HG02970 (cell line): ENCODE results near the gene IL1R2.

Experiments
- ATAC-seq: cut with Tn5 transposase; IDR thresholded peaks from one replicate; pipeline ENCODE4 v1.9.1; 2021; ENCODE audit warnings: mild to moderate bottlenecking, moderate library complexity, moderate number of reproducible peaks; ENCODE audit not compliant: unreplicated experiment, low FRiP score

IL1R2 gene, protein sequence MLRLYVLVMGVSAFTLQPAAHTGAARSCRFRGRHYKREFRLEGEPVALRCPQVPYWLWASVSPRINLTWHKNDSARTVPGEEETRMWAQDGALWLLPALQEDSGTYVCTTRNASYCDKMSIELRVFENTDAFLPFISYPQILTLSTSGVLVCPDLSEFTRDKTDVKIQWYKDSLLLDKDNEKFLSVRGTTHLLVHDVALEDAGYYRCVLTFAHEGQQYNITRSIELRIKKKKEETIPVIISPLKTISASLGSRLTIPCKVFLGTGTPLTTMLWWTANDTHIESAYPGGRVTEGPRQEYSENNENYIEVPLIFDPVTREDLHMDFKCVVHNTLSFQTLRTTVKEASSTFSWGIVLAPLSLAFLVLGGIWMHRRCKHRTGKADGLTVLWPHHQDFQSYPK

DNA sequence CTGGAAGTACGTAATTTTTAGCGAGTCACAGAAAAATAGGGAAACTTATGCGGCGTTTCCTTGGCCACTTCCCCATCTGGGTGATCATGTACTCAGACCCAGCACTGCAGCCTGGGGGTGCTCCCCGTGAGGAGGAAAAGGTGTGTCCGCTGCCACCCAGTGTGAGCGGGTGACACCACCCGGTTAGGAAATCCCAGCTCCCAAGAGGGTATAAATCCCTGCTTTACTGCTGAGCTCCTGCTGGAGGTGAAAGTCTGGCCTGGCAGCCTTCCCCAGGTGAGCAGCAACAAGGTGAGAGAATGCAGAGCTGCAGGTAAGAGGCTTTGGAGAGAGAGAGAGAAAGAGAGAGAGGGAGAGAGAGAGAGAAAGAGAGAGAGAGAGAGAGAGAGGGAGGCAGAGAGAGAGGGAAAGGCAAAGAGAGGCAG lies at the start of gene IL1R2:
Gene IL1R2, plus strand, starts transcription at position 240 of the 425 bp plus-strand sequence. CDS start 16,616 bp downstream, outside the sequence.
- ATAC-seq = no peak

DNA sequence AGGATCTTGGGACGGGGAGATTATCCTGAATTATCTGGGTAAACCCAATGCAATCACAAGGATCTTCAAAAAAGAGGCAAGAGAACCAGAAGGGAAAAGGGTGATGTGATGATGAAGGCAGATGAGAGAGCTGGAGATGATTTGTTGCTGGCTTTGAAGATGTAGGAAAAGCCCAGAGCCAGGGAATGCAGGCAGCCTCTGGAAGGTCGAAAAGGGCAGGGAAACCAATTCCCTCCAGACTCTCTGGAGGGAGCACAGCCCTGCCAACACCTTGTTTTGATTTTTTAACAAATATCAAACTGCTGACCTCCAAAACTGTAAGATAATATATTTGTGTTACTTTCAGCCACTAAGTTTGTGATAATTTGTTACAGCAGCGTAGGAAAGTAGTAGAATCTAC lies 48.9 kb upstream of the IL1R2 start:
- no peak for ATAC-seq

DNA sequence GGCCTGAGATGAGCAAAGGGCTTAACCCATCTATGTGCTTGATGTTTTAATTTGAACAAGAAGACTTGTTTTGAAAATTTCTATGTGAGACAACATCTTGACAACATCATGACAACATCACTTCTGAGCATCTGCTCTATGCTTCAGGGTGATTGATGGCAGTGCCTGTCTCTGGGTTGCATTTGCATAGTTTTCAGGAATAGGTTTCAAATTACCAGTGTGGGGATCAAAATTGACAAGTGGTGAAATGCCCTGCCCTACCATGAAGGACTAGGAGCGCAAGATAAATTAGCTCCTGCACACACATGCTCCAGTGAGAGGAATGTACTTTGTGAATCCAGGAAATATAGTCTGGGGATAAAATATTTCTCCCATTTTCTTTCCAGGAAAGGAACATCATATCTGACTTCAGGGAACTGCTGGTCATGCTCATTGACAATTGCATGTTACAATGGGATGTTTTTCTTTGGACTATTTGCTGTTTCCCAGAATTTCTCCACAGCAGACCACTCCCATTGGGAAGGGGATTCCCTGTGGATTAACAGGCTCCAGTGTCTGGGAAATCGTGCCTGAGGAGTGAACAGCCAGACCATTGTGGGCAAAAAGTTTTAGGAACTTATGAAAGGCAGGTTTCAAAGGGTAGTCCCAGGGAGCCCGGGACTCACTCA lies 45.3 kb upstream of the IL1R2 start:
- no peak for ATAC-seq

DNA sequence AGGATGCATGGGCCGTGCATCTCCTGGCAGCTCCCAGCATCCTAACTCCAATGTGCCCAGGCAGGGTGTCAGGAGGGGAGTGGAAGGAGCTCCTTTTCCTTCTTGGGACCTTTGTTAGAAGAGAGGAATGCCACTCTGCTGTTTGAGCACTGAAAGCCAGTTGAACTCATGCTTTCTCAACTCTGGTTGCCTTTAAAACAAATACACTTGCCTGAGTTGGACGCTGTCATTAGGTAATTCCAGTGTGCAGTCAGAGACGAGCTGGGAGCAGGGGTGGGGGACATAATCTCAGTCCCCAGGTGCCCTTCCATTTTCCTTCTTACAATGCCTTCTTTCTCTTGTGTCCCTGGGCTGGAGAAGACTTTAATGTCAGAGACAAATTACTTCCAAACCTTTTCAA lies 44.4 kb upstream of the IL1R2 start:
- ATAC-seq = no peak

DNA sequence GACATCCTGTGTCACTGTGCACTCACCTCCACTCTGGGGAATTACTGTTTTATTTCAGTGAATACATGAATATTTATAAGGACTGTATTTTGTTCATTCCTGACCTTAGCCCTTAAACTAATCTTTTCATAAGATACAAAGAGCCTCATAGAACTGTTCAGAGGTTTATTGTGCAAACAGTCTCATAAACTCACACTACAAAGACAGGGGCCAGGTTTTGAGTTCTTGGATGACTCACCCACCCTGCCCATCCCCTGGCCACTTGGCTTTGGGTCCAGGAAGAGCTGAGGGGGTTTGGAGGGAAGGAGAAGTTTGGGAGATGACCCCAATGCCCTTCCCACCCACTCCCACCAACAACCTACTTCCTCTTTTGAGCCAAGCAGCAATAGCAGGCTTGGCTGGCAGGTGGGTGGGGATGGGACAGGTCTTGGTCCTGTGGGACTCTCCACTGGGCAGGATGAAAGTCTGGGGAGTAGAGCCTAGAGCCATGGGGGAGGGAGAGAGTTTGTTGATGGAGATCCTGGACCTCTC lies 43.1 kb upstream of the IL1R2 start:
- no peak for ATAC-seq

DNA sequence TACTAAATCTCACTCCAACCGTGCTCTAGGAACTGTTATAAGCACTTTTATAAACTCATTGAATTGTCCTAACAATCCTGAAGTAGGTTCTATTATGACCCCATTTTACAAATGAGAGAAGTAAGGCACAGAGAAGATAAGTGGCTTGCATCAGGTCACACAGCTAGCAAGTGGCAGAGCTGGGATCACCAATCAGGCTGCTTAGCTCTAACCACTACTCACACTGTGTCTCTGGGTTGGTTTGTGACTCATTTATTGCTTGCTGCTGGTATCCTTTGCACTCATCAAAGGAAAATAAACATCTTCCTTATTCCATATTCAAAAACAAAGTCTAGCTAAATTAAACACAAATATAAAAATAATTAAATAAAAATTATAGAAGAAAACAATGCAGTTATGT lies 42.5 kb upstream of the IL1R2 start:
- no peak for ATAC-seq

DNA sequence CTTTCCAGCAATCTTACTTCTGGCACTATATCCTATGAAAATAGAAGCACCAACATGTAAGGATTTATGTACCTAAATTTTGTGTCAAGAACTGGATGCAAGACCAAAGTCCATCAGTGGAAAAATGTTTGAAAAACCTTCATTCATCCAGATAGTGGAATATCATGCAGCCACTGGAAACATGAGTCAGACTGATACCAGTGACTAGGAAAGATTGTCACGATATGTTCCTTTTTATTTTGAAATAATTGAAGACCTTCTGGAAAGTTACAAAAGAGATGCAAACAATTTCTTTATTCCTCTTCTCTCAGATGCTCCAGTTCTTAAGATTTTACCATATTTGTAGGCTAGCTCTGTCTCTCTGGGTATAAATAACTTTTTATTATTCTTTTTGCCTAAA lies 40.5 kb upstream of the IL1R2 start:
- no peak for ATAC-seq

DNA sequence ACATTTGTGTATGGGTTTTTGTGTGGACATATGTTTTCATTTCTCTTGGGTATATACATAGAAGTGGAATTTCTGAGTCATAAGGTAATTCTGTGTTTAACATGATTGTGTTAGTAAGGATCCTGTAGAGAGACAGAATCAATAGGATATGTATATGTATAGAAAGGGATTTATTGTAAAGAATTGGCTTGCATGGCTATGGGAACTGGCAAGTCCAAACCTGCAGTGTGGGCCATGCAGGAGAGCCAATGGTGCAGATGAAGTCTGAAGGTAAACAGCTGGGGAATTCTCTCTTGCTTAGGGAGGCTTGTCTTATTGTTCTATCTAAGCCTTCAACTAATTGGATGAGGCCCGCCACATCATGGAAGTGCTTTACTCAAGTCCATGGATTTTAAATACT lies 39.2 kb upstream of the IL1R2 start:
- ATAC-seq = no peak

DNA sequence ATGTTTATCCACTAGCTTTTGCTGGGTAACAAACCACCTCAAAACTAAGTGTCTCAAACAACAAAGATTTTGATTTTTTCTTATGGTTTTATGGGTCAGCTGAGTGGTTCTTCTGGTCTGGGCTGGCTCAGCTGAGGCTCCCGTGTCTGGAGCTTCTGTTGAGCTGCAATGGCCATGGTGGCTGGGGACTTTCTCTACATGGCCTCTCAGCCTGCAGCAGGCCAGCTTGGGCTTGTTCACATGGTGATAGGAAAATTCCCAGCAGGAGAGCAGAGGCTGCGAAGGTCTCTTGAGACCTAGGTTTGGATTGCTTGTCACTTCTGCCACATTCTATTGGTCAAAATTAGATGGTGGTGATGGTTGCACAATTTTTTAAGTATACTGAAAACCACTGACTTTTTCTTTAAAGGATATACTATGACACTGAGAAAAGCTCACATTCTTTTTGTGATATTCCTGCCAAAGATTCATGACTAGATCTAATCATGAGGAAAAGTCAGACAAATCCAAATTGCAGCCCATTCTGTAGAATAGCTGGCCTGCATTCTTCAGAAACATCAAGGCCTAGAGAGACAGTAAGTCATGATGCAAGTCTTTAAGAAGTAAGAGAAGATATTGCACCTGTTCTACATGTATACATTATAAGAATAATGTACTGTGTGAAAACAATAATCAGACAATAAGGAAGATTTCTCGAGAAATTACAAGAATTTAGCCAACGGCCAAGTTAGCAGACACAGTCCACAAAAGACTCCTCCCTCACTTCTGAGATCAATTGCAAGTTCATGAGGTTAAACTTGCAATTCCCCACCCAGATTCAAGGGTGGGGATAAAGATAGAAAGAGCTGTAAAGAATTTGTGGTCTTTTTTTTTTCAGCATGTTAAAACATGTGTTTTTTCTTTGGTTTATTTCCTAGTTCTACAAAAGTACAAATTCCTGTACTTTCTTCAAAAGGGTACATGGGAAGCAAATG lies 35.0 kb upstream of the IL1R2 start:
- no peak for ATAC-seq

DNA sequence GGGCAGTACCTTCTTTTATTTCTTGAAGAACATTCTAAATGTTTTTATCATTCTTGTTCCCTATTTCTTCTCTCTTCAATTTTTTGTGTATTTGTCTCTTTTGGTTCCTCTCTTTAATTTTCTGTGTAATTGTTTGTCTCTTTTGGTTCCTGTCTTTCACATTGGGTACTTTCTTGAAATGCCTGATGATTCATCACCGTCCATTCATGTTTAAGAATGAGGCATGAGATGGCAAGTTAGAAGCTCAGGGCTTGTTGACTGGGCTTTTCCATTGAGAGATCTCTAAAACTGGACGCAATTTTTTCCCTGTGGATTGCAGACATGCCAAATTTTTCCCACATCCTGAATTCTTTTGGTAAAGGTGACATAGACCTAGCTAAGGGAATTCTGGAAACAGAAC lies 33.7 kb upstream of the IL1R2 start:
- ATAC-seq = no peak

DNA sequence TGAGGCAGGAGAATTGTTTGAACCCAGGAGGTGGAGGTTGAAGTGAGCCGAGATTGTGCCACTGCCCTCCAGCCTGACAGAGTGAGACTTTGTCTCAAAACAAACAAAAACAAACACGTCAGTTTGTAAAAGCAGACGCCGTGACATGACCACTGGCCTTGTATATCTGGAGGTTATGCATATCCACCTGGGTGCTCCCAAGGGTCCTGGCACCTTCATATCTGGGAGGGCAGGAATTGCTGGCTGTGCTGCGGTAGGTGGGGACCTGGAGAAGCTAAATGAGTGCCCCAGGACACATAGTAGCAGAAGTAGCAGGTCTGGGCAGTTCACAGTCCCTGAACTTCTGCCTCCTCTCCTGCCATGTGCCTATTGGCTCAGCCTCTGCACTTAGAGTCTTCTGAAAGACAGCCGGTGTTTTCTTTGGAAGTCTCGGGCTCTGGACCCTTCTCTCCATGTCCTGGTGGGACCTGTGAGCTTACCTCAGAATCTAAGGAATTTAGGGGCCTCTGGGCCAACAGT lies 30.9 kb upstream of the IL1R2 start:
- no peak for ATAC-seq

DNA sequence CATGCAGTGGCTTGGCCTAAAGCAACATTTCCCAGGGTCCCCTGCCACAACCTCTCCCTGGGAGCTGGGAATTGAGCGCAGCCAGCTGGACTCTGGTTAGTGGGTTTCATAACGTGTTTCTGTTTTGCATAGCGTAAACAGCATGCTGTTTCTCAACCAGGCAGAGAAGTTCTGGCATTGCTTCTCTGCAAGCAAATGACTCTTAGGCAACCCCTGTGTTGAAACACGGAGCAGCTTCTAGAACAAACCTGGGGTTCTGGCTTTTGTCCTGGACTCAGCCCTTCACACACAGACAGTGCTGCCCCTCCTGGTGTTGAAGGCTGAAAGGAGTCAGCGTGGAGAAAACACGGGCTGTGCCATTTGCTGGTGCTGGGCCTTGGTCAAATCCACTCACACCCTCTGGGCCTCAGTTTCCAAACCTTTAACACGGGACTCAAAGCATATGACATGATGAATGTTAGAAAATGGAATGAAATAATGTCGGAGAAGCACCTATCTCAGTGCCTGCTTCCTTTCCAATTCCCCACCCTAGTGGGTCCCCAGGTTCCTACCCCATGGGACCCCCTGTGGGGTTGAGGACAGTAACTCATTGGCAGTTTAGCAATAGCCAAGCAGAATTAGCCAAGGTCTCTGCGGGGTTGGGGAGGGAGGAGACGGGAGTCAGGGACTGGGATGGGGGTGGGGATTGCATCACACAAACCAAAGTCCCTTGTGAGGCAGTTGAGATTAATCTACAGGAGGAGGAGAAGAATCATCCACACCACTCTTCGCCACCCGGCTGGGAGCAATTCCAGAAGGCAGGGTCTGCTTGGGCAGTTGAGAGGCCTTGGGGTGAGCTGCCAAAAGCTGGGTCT lies 30.2 kb upstream of the IL1R2 start:
- ATAC-seq = no peak

DNA sequence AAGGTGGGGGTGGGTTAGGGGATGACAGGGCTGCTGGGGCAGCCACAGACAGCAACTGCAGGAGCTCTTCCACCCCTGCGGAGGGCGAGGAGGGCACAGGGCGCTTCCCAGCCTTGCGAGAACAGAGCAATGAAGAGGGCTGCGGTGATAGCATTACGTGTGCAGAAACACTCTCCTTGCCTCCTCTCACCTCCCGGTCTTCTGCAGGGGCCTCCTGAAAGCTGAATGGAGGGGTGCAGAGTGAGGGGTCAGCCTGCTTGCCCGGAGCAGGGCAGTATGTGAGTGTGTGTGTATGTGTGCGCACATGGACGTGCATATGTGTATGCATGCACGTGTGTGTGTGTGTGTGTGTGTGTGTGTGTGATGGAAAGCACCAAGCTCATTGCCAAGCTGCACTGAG lies 29.5 kb upstream of the IL1R2 start:
- ATAC-seq = no peak

DNA sequence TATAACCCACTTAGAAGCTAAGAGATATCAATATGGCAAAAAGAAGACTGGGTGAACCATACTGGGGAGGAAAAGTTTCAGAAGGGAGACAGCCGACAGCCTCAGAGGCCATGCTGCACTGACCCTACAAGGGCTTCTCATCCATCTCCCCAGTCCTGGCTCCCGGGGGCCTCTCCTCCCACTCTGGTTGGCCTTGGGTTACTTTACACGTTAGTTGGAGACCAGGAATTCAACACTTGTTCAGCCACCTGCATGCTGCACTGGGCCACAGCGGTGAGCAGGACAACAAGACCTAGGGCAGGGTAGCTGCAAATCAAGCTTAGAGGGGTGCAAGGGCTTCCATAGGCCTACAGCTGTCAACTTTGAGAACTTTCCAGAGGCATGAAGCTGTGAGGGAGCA lies 28.6 kb upstream of the IL1R2 start:
- no peak for ATAC-seq

DNA sequence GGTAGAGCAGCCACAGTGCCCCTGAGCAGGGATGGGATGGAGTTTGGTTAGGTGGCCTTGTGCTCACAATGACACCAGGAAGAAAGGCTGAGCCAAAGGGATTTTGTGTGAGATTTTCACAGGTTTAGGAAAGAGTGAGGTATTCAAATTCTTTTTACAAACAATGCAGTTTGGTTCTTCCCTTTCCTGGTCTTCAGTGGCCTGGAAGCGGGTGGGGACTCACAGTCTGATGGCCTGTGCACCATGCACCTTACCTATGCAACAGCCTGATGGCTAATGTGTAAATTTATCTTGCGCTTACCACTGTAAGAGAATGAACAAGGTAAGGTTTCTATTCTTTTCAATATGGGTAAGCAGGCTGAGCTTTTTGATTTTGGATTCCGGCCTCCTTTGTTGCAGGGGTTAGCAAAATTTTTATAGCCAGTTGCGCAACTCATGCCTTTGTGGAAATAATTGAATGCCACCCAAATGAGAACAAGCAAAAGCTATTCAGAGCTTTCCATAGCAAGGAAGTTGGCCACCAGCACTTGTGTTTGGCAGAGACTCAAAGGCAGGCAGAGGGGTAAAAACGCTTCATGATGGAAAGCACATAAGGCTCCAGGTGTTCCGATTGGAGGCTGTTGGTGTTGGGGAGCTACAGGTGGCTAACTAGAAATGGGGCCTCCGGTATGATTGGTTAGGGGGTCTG lies 23.8 kb upstream of the IL1R2 start:
- no peak for ATAC-seq

DNA sequence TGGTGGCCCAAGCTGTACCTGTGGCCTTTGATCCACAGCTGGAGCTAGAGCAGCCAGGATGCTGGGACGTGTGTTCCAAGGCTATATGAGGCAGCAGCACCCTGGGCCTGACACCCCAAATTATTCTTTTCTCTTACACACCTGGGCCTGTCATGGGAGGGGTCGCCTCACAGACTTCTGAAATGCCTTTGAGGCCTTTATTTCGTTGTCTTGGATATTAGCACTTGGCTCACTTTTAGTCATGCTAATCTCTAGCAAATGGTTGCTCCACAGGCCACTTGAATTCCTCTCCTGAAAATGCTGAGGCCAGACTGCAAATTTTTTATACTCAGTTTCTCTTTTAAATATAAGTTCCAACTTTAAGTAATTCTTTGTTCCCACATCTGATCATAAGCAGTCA lies 22.0 kb upstream of the IL1R2 start:
- no peak for ATAC-seq

DNA sequence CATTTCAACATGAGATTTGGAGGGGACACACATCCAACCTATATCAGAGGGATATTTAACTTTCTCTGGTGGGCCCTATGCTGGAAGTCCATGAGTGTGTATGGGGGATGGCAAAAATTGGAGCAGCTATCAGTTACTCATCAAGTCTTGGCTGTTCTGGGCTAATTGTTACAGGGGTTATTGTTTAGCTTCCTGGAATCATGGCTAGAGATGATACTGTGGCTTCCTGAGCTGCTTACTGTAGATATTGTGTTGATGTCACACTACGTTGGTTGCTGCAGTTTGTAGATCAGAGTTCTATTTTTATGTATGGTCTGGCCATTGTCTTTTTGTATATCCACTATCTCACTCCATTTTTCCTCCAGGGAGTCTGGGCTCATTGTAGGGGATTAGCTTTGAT lies 20.9 kb upstream of the IL1R2 start:
- ATAC-seq = no peak

DNA sequence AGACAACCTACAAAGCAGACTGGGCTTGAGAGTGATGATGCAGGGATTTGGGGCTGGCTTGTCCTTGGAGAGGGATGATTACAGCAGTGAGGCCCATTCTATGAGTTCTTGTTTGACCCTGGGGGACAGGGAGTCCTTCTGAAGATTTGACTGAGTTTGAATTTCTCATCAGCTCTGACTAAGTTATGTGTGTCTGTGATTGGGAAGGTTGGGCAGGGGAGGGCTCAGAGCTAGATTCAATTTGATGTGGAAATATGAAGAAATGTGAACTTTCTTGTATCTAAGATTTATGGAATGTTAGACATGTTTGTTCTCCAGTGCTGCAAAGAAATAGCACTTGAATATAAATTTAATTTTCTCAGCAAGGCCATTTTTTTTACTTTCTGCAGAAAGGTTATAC lies 19.9 kb upstream of the IL1R2 start:
- no peak for ATAC-seq
